KOPT-K1 (cell line): ENCODE results near the gene IDUA.

ENCODE experiments used
- H3K27ac ChIP-seq: fragments of 200-600 bp; sonication (generic); 2 replicates; pipeline ENCODE4 v1.5.1; 2016; ENCODE audit warnings: antibody characterized with exemption, mild to moderate bottlenecking, low read depth, low read length; ENCODE audit not compliant: poor library complexity, severe bottlenecking
- H3K36me3 ChIP-seq: fragments of 200-600 bp; sonication (generic); 2 replicates; pipeline ENCODE4 v1.5.1; 2017; ENCODE audit warnings: antibody characterized with exemption, mild to moderate bottlenecking, low read length, moderate library complexity; ENCODE audit not compliant: insufficient read depth
- H3K9me3 ChIP-seq: fragments of 200-600 bp; sonication (generic); 2 replicates; pipeline ENCODE4 v1.5.1; 2017; ENCODE audit warnings: antibody characterized with exemption, low read length, mild to moderate bottlenecking; ENCODE audit not compliant: insufficient read depth, poor library complexity, severe bottlenecking

The IDUA gene

DNA sequence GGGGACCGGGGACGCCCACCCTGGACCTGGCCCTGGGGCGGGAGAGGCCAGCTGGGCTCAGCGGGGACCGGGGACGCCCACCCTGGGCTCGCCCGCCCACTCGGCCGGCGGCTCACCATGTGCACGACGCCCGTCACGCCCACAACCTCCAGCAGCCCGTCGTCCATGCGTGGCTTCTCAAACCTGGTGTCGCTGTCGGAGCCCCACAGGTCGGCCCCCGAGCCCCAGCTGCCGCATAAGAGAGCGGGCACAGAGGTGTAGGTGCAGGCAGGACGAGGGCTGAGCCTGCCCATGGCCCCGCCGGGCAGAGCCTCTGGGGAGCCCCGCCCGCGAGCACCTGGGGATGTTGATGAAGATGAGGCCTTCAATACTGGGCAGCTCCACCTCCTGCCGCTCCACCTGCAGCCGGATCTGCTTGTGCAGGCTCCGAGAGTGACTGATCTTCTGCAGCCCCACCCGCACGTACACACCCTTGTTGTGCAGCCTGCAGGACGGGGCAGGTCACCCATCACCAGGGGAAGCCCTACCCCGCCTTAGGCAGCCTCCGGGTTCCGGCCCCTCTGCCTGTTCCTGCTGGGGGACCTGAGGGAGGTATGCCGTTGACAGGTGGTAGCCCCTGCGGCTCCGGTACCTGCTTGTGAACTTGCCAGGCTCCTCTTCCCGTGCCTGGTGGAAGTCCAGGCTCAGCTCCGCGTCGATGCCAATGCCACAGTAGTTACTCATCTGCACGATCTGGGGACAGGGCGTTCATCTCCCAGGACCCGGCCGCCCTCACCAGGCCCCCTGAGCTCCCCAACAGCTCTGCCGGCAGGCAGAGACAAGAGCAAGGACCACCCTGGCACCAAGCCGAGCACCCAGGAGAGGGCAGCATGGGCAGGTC, 25.3 kb upstream of the IDUA start:
- no peak overlapping the region for H3K27ac ChIP-seq
- H3K9me3 ChIP-seq: no peaks in the 10 kb centered on the region
- H3K36me3 ChIP-seq: peaks cover 91% of the 10 kb centered on the region

GRCh38 chr4:962231-963208, 24.3 kb upstream of the IDUA start:
- Histone ChIP-seq H3K9me3 (no peaks in the 10 kb centered on the region), H3K27ac (no peak overlapping the region), H3K36me3 (peaks cover 93% of the 10 kb centered on the region)

GRCh38 chr4:963276-964225, 23.3 kb upstream of the IDUA start:
- Histone ChIP-seq H3K27ac (no peak overlapping the region), H3K36me3 (peaks cover 83% of the 10 kb centered on the region), H3K9me3 (no peaks in the 10 kb centered on the region)

DNA sequence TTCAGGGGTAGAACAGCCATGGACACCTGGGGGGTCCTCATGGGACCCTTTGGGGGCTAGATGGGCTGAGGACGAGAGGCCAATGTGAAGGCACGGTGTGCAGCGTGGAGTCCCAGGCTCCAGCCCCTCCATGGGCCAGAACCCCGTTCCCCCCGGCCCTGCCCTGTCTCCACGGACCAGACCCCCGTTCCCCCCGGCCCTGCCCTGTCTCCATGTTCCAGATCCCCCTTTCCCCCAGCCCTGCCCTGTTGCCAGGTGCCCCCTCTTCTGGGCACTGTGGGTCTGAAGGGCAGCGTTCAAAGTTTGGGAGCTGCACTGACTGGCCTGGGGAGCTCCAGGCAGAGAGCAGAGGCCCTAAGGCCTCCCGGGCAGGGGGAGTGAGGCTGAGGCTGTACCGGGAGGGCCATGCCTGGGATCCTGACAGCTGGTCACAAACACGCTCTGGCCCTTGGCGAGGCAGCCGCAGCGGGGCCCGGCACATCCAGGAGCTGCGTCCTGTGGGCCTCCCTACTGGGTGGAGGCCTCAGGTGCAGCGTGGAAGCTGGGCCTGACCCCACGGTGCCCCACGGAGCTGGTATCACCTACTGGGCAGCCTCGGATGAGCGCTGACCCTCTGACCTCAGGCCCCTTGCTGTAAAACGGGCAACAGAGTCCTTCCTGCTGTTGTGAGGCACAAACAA, 22.4 kb upstream of the IDUA start:
- peaks cover 73% of the 10 kb centered on the region for H3K36me3 ChIP-seq
- no peak overlapping the region for H3K27ac ChIP-seq
- no peaks in the 10 kb centered on the region for H3K9me3 ChIP-seq

- no peaks in the 10 kb centered on the region for H3K9me3 ChIP-seq
- no peak overlapping the region for H3K27ac ChIP-seq
- peaks cover 66% of the 10 kb centered on the region for H3K36me3 ChIP-seq
Measured at GRCh38 chr4:965048-965765, 21.6 kb upstream of the IDUA start.

- no peak overlapping the region for H3K27ac ChIP-seq
- H3K36me3 ChIP-seq: peaks cover 61% of the 10 kb centered on the region
- no peaks in the 10 kb centered on the region for H3K9me3 ChIP-seq
Measured at GRCh38 chr4:965766-966134, 21.1 kb upstream of the IDUA start.

DNA sequence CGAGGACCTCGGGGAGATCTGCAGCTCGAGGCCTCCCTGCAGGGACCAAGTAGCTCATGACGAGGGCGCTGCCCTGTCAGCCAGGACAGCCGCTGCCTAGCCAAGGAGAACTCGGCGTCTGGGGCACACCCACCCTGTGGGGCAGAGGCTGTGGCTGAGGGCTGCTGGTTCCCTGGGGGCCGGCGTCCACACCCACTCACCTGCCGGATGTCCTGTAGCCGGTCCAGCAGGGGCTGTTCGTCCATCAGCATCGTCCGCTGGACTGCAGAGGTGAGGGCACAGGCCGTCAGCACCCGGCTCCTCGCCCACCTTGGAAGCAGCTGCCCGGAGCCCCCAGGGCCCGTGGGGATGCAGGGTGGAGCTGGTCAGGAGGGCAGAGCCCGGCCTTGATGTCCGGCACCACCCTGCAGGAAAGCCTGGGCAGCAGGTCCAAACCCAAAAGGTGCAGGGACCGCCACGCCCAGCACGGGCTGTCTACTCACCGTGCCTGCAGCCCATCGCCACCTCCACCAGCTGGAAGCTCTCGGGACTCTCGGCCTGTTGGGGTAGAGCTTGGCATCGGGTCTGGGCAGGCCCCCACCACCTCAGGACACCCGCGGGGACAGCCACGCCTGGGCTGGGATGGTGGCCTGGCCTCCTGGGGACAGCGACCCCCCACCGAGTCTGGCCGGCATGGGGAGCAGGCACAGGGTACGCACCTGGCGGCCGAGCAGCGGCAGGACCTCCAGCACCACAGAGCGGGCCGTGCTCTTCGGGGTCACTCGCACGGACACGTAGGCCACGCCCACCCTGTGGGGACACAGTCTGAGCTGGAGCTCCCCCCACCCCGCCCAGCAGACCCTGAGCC, 20.4 kb upstream of the IDUA start:
- no peak overlapping the region for H3K27ac ChIP-seq
- peaks cover 53% of the 10 kb centered on the region for H3K36me3 ChIP-seq
- H3K9me3 ChIP-seq: no peaks in the 10 kb centered on the region

- Histone ChIP-seq H3K36me3 (peaks cover 46% of the 10 kb centered on the region), H3K9me3 (no peaks in the 10 kb centered on the region), H3K27ac (no peak overlapping the region)
Measured at GRCh38 chr4:967113-968104, 19.4 kb upstream of the IDUA start.

- Histone ChIP-seq H3K9me3 (no peaks in the 10 kb centered on the region), H3K27ac (no peak overlapping the region), H3K36me3 (peaks cover 37% of the 10 kb centered on the region)
Measured at GRCh38 chr4:968221-968620, 18.6 kb upstream of the IDUA start.

DNA sequence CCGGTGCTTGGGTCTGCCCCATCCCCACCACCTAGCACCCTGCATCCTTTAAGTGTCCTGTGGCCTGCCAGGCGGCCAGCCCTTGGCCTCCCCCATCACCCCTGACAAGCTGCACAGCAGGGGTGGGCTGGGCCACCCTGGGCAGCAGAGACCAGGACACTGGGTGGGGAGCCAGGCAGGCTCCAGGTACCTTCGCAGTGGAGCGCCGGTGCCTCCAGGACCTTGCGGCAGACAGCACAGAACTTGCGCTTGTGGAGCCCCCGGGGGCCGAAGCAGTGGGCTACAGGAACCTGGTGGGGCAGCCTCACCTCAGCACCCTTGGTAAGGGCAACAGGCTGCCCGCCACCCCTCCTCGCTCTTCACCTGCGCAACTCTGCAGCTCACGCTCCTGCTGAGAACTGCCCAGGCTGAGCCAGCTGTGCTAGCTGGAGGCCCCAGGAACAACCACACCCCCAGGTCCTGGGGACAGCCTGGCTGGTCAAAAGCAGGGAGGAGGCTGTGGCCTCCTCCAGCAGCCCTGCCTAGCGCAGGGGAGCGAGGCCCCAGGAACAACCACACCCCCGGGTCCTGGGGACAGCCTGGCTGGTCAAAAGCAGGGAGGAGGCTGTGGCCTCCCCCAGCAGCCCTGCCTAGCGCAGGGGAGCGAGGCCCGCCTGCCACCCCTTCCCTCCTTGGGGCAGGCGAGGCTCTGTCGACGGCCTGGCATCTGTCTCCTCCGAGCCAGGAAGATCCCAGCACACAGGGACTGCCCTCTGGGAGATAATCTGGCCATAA, 18.0 kb upstream of the IDUA start:
- Histone ChIP-seq H3K36me3 (peaks cover 33% of the 10 kb centered on the region), H3K9me3 (no peaks in the 10 kb centered on the region), H3K27ac (no peak overlapping the region)

DNA sequence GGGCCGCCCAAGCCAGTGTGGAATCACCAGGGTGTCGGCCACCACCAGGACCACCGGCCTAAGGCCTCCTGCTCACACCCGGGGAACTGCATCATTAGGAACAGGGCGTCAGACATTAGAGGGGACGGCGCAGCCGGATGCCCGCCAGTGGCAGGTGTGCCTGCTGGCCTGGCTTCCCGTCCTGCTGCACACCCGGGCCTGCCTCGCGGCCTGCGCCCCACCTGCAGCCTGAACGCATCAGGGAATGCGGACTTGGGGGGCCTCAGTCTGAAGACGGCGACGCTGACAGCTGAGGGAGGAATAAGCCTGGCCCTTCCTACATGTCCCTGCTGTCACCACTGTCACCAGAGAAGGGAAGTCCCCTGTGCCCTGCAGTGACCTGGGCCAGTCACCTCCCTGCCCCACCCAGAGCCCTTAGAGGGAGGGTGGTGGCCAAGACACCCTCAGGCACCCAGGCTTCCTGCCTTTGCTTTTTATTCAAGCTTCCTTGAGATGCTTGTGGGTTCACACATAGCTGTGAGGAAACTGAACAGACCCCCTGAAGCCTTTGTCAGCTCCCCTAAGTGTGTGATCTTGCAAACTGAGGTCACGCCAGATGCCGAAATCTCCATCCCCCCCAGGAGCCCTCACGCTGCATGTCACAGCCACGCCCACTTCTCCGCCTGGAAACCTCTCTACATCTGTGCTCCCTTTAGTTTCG, 16.6 kb upstream of the IDUA start:
- Histone ChIP-seq H3K36me3 (peaks cover 19% of the 10 kb centered on the region), H3K27ac (no peak overlapping the region)

More for the DNA sequence above, 16.6 kb upstream of the IDUA start:
- peaks cover 4% of the 10 kb centered on the region for H3K9me3 ChIP-seq
